HEK293T (cell line): ENCODE measurements around the gene SLC9C1.

ENCODE experiments used
- CTCF ChIA-PET: fragments of 350-600 bp; formaldehyde crosslinking; extraction: SDS; loops from one replicate; lab custom pipeline; 2021; ENCODE audit warnings: antibody characterized with exemption, inconsistent platforms; lab: Yijun Ruan, JAX
- POLR2A ChIA-PET: fragments of 350-600 bp; formaldehyde crosslinking; extraction: SDS; loops from one replicate; lab custom pipeline; 2020; ENCODE audit warnings: antibody characterized with exemption, inconsistent platforms; lab: Yijun Ruan, JAX
- DNase-seq: peaks from one replicate; pipeline ENCODE4 v3.0.0; 2012; ENCODE audit warnings: mixed read lengths; ENCODE audit errors: extremely low spot score
- ARNT ChIP-seq: fragments of 450-650 bp; IDR thresholded peaks from 2 replicates; pipeline ENCODE4 v1.6.1; 2017; ENCODE audit warnings: mild to moderate bottlenecking
- BHLHE40 ChIP-seq: fragments of 450-650 bp; IDR thresholded peaks from 2 replicates; pipeline ENCODE4 v1.6.1; 2016; ENCODE audit warnings: mild to moderate bottlenecking, moderate library complexity, borderline replicate concordance
- CTBP1 ChIP-seq: fragments of 450-650 bp; IDR thresholded peaks from 2 replicates; pipeline ENCODE4 v1.6.1; 2016; ENCODE audit warnings: borderline replicate concordance
- ELF4 ChIP-seq: fragments of 450-650 bp; IDR thresholded peaks from 2 replicates; pipeline ENCODE4 v1.6.1; 2017; ENCODE audit warnings: antibody characterized with exemption
- FOXA1 ChIP-seq: fragments of 450-650 bp; IDR thresholded peaks from 2 replicates; pipeline ENCODE4 v1.6.1; 2016; ENCODE audit warnings: mild to moderate bottlenecking
- FOXK2 ChIP-seq: fragments of 450-650 bp; IDR thresholded peaks from 2 replicates; pipeline ENCODE4 v1.6.1; 2016; ENCODE audit warnings: mild to moderate bottlenecking
- FOXM1 ChIP-seq: fragments of 450-650 bp; IDR thresholded peaks from 2 replicates; pipeline ENCODE4 v1.6.1; 2017; ENCODE audit warnings: mild to moderate bottlenecking, borderline replicate concordance
- HDGF ChIP-seq: fragments of 450-650 bp; IDR thresholded peaks from 2 replicates; pipeline ENCODE4 v1.6.1; 2017; ENCODE audit warnings: antibody characterized with exemption, borderline replicate concordance
- L3MBTL2 ChIP-seq: fragments of 450-650 bp; conservative IDR thresholded peaks from 2 replicates; pipeline ENCODE4 v1.6.1; 2016; ENCODE audit warnings: mild to moderate bottlenecking
- LEF1 ChIP-seq: fragments of 450-650 bp; IDR thresholded peaks from 2 replicates; pipeline ENCODE4 v1.6.1; 2017; ENCODE audit warnings: mild to moderate bottlenecking, borderline replicate concordance
- NFRKB ChIP-seq: fragments of 450-650 bp; IDR thresholded peaks from 2 replicates; pipeline ENCODE4 v1.6.1; 2016; ENCODE audit warnings: mild to moderate bottlenecking, moderate library complexity
- PKNOX1 ChIP-seq: fragments of 450-650 bp; IDR thresholded peaks from 2 replicates; pipeline ENCODE4 v1.6.1; 2016
- SP1 ChIP-seq: fragments of 450-650 bp; IDR thresholded peaks from 2 replicates; pipeline ENCODE4 v1.6.1; 2017
- SUZ12 ChIP-seq: fragments of 450-650 bp; IDR thresholded peaks from 2 replicates; pipeline ENCODE4 v1.6.1; 2016; ENCODE audit warnings: mild to moderate bottlenecking
- TARDBP ChIP-seq: fragments of 450-650 bp; IDR thresholded peaks from 2 replicates; pipeline ENCODE4 v1.6.1; 2016
- ZNF384 ChIP-seq: fragments of 450-650 bp; IDR thresholded peaks from 2 replicates; pipeline ENCODE4 v1.6.1; 2016

The SLC9C1 gene

GRCh38 chr3:112092496-112093179, 201.4 kb downstream of the SLC9C1 start:
- TF ChIP-seq SP1 = no peak
- no peak for TF ChIP-seq PKNOX1
- TF ChIP-seq HDGF = no peak
- no peak for TF ChIP-seq ZNF384
- TF ChIP-seq L3MBTL2 = no peak
- no peak for TF ChIP-seq ELF4
- no peak for TF ChIP-seq FOXA1
- no peak for TF ChIP-seq FOXK2
- TF ChIP-seq TARDBP = no peak
- TF ChIP-seq FOXM1 = no peak
- TF ChIP-seq BHLHE40 = no peak
- TF ChIP-seq LEF1 = no peak
- no peak for TF ChIP-seq NFRKB
- TF ChIP-seq SUZ12 = no peak
- no peak for TF ChIP-seq ARNT
- ChIA-PET CTCF (interaction anchor here (0.6 to 0.9 kb wide), 2 partner anchors 19 to 290 kb away, joined by 5 read pairs; no protein-coding TSS in a partner anchor), POLR2A (no interaction called here)
- DNase-seq = no peak

- TF ChIP-seq ZNF384 (no peak), CTBP1 (no peak), ARNT (no peak), L3MBTL2 (no peak), BHLHE40 (no peak), HDGF (no peak), NFRKB (no peak), ELF4 (no peak), SP1 (no peak), FOXA1 (no peak), PKNOX1 (no peak)
- ChIA-PET POLR2A (interaction anchor here (0.8 kb wide), 1 partner anchor 112 kb away, joined by 3 read pairs; the partner anchor contains the start of gene ABHD10), CTCF (interaction anchor here (0.8 kb wide), 1 partner anchor 20 kb away, joined by 3 read pairs; no protein-coding TSS in a partner anchor)
- DNase-seq = no peak
These were observed 203.0 kb downstream of the SLC9C1 start for GRCh38 chr3:112090887-112091586.
